Stimulated activated CD4-positive, alpha-beta T cell treated with anti-CD3 and anti-CD28 coated beads, Interleukin-15, amount 100 ng/mL, for 1 hour (primary cell): Measurements from ENCODE around the gene CCDC3.

Experiments used
- DNase-seq, 2 donors: peaks; one replicate each; pipeline ENCODE4 v3.0.0-alpha.2; 2020; ENCODE audit warnings: low read depth in 1 of 2, low spot score in 1 of 2

The CCDC3 gene

GRCh38 chr10:12965571-12965970 is 35.9 kb downstream of the CCDC3 start:
- no peak for DNase-seq

GRCh38 chr10:12962556-12962955 is 39.0 kb downstream of the CCDC3 start:
- no peak for DNase-seq

DNA sequence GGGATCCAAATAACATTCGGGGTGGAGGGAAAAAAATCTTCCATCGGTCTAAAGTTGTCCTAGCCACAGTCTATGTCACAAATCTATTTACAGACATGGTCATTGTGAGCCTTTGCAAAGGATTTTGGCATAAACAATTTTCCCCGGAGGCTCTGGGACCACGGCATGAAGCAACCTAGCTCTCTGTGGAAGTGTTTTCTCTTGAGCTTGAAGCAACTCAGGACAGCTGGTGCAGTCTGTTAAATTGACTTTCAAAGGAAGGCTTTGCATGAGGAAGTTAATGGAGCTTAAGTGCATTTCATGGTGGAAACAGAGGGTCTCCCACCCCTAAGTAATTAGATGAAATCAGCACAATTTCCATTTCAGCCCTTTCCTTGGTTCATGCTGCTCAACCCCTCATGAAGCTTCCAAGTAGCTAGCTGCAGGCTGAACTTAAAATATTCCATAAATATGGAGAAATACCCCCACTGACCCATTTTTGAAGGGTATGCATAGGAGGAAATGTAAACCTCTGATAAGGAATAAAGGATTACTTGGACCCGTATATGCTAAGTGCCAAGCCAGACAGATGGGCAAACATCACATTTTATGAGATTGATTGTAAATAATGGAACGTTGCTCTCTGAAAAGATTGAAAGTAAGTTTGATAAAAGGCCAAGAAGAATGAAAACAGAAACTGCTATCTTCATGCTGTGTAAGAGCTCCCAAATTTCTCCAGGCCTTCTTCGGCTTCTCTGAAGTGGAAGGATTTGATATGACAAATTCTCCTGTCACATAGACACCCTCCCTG is 39.9 kb downstream of the CCDC3 start:
- no peak for DNase-seq

GRCh38 chr10:12960941-12961340 is 40.6 kb downstream of the CCDC3 start:
- no peak for DNase-seq

DNA sequence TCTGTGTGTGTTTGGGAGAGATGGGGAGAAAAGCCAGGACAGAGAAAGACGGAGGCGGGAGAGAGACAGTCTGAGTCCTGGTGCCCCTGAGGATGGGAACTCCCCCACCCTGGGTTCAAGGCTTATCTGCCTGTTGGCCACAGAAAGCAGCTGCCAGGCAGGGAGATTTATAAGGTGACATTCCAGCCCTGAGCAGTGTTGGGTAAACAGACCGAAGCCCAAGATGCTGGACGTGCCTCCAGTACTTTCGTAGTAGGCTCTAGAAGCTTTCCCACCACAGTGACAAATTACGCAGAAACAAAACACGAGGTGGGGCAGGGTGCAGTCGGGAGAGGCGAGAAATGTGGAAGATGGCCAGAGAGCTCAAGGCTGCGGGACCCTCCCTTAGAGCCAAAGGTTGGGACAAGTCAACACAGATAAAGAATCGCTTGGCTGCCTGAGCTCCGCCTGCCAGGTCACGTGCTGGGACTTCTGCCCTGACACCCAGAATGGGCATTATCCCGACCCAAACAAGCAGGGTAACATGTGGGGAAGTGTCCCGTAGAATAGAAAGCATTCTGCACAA is 41.1 kb downstream of the CCDC3 start:
- DNase-seq, result no peak

GRCh38 chr10:12958546-12959110 is 42.9 kb downstream of the CCDC3 start:
- no peak for DNase-seq

GRCh38 chr10:12957081-12957480 is 44.4 kb downstream of the CCDC3 start:
- no peak for DNase-seq

DNA sequence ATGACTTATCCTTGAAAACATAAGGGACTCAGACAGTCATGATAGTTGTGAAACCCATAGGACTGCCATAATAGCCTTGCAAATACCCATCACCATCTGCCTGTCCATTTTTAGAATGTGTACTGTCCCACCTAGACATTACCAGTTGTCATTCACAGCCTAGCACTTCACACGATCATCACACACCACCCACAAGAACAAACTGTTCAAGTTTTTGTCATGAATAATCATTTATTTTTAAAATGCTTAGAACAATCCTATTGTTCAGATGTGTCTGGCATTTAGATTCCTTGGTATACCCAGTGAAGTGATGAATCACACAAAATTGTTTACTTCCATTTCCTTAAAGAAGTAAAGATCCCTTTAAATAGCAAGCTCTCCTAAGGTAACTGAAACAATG is 46.6 kb downstream of the CCDC3 start:
- DNase-seq, result no peak

GRCh38 chr10:12950583-12951128 is 50.9 kb downstream of the CCDC3 start:
- DNase-seq, result no peak

GRCh38 chr10:12949248-12949647 is 52.3 kb downstream of the CCDC3 start:
- no peak for DNase-seq

DNA sequence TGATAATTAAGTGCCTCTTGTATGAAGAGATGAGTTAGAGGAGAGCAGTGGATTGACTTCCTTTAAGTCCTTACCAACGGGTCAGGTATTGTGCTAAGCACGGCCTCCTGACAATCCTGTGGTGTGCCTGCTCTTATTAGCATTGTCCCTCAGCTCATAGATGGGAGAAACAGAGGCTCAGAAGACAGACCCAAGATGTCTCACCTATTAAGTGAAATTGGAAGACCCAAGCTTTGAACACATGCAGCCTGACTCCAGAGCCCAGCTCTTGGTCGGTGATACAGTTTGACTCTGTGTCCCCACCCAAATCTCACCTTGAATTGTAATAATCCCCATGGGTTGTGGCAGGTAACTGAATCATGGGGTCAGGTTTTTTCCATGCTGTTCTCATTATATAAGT is 53.8 kb downstream of the CCDC3 start:
- DNase-seq, result no peak

- no peak for DNase-seq
These were observed 55.1 kb downstream of the CCDC3 start for GRCh38 chr10:12946372-12946771.

DNA sequence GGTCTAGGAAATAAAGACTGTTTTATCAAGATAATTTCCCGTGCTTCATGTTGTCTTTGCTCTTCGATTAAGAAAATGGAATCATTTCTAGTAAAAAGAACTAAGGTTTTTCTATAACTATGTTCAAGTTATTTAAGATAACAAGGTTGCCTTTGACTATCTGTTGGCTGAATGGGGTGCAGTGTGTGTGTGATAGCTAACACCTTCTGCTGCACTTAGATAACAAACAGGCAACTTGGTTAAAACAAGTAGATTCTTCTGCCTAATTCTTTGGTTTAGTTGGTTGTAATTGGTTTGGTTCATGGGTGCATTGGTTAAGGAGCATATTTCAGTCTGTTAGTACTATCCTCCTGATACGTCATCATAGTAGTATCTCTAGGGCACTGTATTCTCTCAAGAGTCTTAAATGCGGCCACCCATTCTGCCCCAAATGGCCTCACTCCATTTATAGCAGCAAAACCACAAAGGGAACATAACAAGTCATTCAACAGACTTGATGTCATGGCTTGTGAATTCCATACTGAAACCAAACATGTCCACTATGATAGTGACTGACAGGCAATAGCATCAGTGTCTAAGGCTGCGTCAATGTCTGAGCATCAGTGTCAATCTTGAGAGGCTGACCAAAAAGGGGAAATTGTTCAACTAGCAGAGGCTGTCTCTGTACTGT is 55.7 kb downstream of the CCDC3 start:
- no peak for DNase-seq

GRCh38 chr10:12944931-12945330 is 56.6 kb downstream of the CCDC3 start:
- no peak for DNase-seq

- no peak for DNase-seq
These were observed 58.1 kb downstream of the CCDC3 start for GRCh38 chr10:12943425-12943824.

DNA sequence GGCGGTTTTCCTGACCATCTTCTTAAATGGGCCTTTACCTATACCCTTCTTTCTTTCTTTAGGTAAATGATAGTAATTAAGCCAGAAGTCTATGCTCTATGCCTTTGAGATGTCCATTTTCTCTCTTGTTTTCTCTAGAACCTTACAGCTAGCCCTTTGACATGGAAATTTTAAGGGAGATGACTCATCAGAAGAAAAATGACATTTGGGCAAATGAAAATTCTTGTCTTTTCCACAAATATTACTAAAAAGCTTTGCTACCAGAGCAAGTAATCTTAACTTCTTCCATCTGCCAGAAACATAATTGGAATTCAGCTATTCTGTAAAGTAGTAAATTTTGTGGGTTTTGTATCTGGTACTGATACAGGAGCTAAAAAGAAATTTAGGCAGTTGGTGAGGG is 59.5 kb downstream of the CCDC3 start:
- DNase-seq, result no peak

- no peak for DNase-seq
These were observed 60.7 kb downstream of the CCDC3 start for GRCh38 chr10:12940791-12941190.

- DNase-seq, result no peak
These were observed 63.2 kb downstream of the CCDC3 start for GRCh38 chr10:12938271-12938670.

DNA sequence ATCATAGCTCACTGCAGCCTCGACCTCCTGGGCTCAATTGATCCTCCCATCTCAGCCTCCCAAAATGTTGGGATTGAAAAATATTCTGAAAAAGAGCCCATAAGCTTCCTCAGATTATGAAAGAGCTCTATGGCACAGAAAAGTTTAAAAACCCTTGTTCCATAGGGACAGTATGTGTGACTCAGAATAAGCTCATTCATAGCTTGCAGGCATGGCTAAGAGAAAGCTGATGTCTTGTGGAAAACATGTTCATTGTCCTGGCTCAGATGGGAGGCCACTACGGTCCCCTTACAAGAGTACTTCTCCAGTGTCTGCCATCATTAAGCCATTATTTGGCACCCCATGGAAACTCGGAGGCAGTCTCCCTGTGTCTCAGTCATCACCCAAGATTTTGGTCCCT is 64.0 kb downstream of the CCDC3 start:
- no peak for DNase-seq

DNA sequence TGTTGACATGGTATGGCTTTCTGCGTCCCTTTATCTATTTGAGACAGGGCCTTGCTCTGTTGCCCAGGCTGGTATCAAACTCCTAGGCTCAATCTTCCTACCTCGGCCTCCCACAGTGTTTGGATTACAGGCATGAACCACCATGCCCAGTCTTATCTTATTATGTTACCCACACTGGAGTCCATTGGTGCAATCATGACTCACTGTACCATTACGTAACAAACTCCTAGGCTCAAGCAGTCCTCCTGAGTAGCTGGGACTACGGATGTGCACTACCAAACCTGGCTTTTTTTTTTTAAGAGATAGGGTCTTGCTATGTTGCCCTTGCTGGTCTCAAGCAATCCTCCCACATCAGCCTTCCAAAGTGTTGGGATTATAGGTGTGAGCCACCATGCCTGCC is 66.7 kb downstream of the CCDC3 start:
- no peak for DNase-seq

DNA sequence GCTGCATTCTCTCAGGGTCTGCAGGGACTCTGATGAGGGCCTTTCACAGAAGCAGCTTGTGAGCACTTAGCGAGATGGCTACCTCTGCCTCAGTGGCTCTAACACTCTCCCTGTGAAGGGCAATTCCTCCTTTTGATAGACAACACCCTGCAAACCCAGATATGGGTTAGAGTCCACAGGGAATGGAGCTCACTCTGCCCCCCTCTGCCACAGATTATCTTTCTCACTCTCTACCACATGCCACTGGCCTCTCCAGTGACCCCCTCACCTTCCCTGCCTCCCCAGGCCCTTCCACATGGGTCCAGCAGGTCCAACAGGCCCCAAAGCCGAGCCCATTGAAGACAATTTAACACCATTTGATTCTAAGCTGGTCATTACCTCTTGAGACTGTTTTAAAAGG is 72.1 kb downstream of the CCDC3 start:
- DNase-seq, result no peak

DNA sequence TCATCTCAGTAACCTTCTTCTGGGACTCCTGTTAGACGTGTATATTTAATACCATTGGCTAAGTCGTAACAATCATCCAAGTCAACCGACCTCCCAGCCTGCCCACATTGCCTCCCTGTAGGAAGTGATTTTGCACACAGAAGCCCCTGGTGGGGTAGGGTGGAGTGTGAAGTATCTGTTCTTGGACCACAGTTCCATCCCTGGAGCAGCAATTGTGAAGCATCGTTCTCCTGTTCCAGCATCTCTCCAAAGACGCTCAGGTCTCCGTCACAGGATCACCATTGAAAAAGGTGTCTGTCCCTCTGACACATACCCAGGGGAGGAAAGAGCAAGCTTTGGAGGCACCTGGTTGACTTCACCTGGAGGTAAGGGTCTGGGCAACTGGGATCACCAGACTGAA is 72.9 kb downstream of the CCDC3 start:
- DNase-seq, result no peak
